GM21367 (cell line): ENCODE data around the gene CYTH4.
"Not testable (repeated sequence)": the region's sequence is repeated elsewhere in the genome, so short reads cannot be mapped to it uniquely, and the experiment has no call there.

ENCODE experiments used
- ATAC-seq: cut with Tn5 transposase; IDR thresholded peaks from one replicate; pipeline ENCODE4 v1.9.1; 2021; ENCODE audit not compliant: unreplicated experiment

The CYTH4 gene

GRCh38 chr22:37248251-37248650 is 34.1 kb upstream of the CYTH4 start:
- no peak for ATAC-seq

- no peak for ATAC-seq
Measured at GRCh38 chr22:37249986-37250385, 32.3 kb upstream of the CYTH4 start.

DNA sequence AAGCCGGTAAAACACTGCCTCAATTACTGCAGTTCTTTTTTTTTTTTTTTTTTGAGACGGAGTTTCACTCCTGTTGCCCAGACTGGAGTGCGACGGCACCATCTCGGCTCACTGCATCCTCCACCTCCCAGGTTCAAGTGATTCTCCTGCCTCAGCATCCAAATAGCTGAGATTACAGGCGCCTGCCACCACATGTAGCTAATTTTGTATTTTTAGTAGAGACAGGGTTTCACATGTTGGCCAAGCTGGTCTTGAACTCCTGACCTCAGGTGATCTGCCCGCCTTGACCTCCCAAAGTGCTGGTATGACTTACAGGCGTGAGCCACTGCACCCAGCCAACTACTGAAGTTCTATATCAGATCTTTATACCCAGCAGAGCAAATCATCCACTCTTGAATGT is 30.5 kb upstream of the CYTH4 start:
- ATAC-seq, result not testable (repeated sequence)

DNA sequence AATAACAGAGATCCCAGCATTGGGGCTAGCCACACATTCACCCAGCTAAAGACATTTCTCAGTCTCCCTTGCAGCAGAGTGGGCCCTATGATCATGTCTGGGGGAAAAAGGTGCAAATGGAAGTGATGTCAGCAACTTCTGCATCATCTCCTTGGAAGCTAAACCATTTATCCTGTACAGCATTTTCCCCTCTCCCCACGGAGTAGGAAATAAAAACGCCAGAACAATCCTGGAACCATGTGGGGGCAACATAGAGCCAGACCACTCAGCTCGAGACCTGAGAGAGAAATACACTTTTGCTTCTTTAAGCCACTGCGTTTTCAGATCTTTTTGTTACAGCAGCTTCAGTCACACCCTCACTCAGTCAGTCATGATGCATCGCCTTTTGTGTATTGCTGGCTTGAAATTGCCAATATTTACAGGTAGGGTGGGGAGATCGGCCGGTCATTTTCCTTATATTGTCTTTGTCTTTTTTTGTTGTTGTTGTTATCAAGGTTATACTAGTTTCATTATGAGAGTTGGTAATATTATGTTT is 29.1 kb upstream of the CYTH4 start:
- no peak for ATAC-seq

- ATAC-seq, result no peak
Measured at GRCh38 chr22:37254209-37254866, 28.0 kb upstream of the CYTH4 start.

- ATAC-seq, result no peak
Measured at GRCh38 chr22:37254867-37255233, 27.5 kb upstream of the CYTH4 start.

DNA sequence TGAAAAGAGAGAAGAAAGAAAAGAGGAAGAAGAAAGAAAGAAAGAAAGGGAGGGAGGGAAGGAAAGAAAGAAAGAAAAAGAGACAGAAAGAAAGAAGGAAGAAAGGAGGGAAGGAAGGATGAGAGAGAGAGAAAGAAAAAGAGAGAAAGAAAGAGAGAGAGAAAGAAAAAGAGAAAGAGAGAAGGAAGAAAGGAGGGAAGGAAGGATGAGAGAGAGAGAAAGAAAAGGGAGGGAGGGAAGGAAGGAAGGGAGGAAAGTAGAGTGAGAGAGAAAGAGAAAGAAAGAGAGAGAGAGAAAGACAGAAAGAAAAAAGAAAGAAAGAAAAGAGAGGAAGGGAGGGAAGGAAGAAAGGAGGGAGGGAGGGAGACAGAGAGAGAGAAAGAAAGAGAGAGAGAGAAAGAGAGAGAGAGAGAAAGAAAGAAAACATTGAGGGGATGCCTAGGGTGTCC is 26.7 kb upstream of the CYTH4 start:
- ATAC-seq, result no peak

DNA sequence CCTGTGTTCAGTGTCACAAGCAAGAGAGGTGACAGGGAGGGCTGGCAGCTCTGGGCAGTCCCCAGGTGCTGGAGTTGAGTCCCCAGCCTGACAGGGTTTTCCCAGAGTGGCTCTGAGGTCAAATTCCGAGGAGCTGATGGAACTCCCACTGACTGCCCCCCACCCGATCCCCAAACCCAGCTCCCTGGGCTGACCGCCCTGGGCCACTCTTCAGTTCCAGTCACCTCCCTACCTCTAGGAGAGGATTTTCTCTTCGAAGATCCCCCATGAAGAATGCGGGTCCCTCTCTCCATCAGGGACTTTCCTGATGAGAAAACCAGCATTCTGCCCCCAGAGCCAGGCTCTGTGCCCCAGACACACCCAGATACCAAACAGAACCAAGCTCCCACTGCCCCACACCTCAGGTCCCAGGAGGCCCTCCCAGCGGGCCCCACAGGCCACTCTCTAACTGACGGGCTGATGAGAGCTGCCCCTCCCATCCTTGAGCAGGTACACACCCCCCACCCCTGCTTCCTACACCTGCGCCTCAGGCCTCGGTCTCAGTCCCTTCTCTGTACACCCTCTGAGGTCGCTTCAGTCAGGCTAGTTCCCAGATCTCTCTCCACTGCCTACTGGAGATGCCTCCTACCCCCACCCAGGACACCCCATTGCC is 26.1 kb upstream of the CYTH4 start:
- no peak for ATAC-seq

- ATAC-seq, result no peak
Measured at GRCh38 chr22:37258005-37258752, 24.1 kb upstream of the CYTH4 start.

DNA sequence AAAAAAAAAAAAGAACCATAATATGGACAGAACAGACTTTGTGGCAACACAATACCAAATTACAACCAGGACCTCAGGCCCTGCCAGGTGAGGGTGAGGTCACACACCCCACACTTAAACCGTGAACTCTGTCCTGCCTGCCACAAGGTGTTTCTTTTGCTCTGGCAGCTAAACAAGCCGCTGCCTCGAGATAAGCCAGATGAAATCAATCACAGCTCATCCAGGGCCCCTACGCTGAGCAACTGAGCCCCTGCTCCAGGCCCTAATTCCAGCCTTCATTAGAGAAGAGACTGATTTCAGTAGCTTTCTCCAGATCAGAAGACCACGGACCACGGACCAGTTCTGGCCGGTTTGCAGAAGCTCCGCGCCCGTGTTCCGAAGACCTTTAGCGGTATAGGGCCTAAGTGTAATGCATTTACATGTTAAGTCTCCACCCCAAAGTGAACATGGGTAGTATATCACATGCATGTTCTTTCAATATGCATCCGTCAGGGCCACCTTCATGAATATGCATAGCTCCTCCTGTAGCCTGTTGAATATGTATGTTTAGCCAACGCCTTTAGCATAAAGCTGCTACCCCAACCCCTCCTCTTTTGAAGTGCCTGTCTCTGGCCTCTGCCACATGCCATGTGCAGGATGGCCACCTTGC is 23.4 kb upstream of the CYTH4 start:
- no peak for ATAC-seq

DNA sequence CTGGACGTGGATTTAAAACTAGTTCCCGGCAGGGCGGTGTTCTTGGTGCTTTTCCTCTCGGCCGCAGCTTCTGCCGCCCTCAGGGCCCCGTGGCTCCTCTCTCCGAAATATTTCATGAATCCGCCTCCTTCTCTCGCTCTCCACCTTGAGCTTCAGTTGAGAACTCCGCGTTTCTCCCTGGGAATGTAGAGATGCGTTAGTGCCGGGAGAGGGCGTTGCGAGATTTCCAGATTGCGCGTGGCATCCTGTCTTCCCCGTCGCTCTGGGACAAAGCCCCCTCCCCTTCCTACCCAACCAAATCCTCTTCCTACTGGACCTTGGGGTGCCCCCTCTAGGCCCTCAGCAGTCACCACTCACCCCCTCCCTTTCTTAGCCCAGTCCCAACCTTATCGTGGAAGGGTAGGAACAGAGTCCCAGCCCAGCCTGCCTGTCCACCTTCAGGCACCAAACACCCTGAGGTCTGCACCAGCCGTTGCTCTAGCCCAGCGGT is 22.7 kb upstream of the CYTH4 start:
- ATAC-seq, result no peak

- no peak for ATAC-seq
Measured at GRCh38 chr22:37260155-37260795, 22.0 kb upstream of the CYTH4 start.

- ATAC-seq, result no peak
Measured at GRCh38 chr22:37260901-37261336, 21.4 kb upstream of the CYTH4 start.

DNA sequence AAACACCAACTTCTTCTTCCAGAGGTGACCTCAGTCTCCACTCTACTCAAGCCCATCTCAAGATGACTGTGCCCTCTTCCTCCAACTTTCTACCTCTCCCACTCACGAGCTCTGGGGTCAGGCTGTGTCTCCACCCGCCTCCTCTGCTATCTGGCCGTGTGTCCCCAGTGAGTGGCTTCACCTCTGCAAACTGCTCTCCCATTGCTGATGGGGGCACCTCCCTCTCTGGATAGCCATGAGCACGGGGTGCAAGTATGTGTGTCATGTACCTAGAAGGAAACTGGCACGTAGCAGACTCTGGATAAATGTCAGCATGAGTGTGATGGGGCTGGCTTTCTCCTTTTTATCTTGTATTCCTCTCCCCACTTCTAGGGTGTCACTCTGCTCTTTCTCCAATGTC is 20.0 kb upstream of the CYTH4 start:
- ATAC-seq, result no peak

- ATAC-seq, result no peak
Measured at GRCh38 chr22:37263966-37264887, 18.1 kb upstream of the CYTH4 start.

GRCh38 chr22:37266581-37267134 is 15.7 kb upstream of the CYTH4 start:
- no peak for ATAC-seq

GRCh38 chr22:37267135-37267587 is 15.1 kb upstream of the CYTH4 start:
- ATAC-seq, result no peak

GRCh38 chr22:37267661-37268413 is 14.5 kb upstream of the CYTH4 start:
- ATAC-seq, result no peak
